Measurements from ENCODE around the gene EXOC4. TPM values are rescaled to one million over a fixed set of nuclear protein-coding genes. Genes with fewer than 3 reads are reported as not detected.

The EXOC4 gene
- total RNA-seq, 1 experiment from 2014 or later: 71.0 TPM

GRCh38 chr7:133234961-133235875, 17.7 kb upstream of the EXOC4 start:
- intact Hi-C loops (cut with micrococcal nuclease; ENCODE audit: unreplicated experiment): no loop called here
- TF ChIP-seq TCF7L2 (IDR thresholded peaks at IDR 0.05; ENCODE audit: low read depth, low read length) (no peak), POLR2AphosphoS5 (IDR thresholded peaks at IDR 0.05; ENCODE audit: low read depth, low read length) (no peak), SIN3A (IDR thresholded peaks at IDR 0.05; ENCODE audit: borderline replicate concordance, insufficient read depth, low read depth, low read length) (no peak), REST (IDR thresholded peaks at IDR 0.05; ENCODE audit: insufficient read depth in 1 of 2, low read depth in 2 of 2, low read length in 1 of 2) (no peak), CTCF (IDR thresholded peaks at IDR 0.05) (no peak)
- CTCF ChIA-PET: interaction anchor here (1.4 kb wide), 1 partner anchor 199 kb away, joined by 3 read pairs; no protein-coding TSS in a partner anchor
- H3K4me3 ChIP-seq (ENCODE audit: low read depth in 2 of 2, low read length in 2 of 2): no peak overlapping the region
- in situ Hi-C loops (cut with HindIII; ENCODE audit: low pct_unique_long_range_greater_than_20kb, low sequenced_read_pairs): no loop called here
- H3K4me1 ChIP-seq (ENCODE audit: control insufficient read depth, insufficient read depth, low read length): no peaks in the 10 kb centered on the region
- H3K9me3 ChIP-seq (ENCODE audit: control insufficient read depth, insufficient read depth, low read depth, low read length): no peaks in the 10 kb centered on the region
- DNase-seq (ENCODE audit: low read depth, low spot score) (no peak), ATAC-seq (no peak)
- POLR2A ChIA-PET: no interaction called here
- H3K27me3 ChIP-seq (ENCODE audit: control insufficient read depth, insufficient read depth, low read length): peaks cover 14% of the 10 kb centered on the region
- H3K36me3 ChIP-seq (ENCODE audit: control insufficient read depth, insufficient read depth, low read length): no peaks in the 10 kb centered on the region
- no peak overlapping the region for H3K27ac ChIP-seq (ENCODE audit: low read length)
- no TSS peak for BruUV-seq (replicated peaks)

GRCh38 chr7:133237545-133237944, 15.3 kb upstream of the EXOC4 start:
- Histone ChIP-seq H3K4me1 (ENCODE audit: control insufficient read depth, insufficient read depth, low read length) (no peaks in the 10 kb centered on the region), H3K36me3 (ENCODE audit: control insufficient read depth, insufficient read depth, low read length) (no peaks in the 10 kb centered on the region), H3K27me3 (ENCODE audit: control insufficient read depth, insufficient read depth, low read length) (peaks cover 12% of the 10 kb centered on the region), H3K9me3 (ENCODE audit: control insufficient read depth, insufficient read depth, low read depth, low read length) (no peaks in the 10 kb centered on the region), H3K27ac (ENCODE audit: low read length) (no peak overlapping the region), H3K4me3 (ENCODE audit: low read depth in 2 of 2, low read length in 2 of 2) (no peak overlapping the region)
- BruUV-seq (replicated peaks): no TSS peak
- no peak for DNase-seq (ENCODE audit: low read depth, low spot score)
- ATAC-seq: no peak
- CTCF ChIA-PET: no interaction called here
- TF ChIP-seq SIN3A (IDR thresholded peaks at IDR 0.05; ENCODE audit: borderline replicate concordance, insufficient read depth, low read depth, low read length): no peak
- no peak for TF ChIP-seq TCF7L2 (IDR thresholded peaks at IDR 0.05; ENCODE audit: low read depth, low read length)
- no peak for TF ChIP-seq REST (IDR thresholded peaks at IDR 0.05; ENCODE audit: insufficient read depth in 1 of 2, low read depth in 2 of 2, low read length in 1 of 2)
- no peak for TF ChIP-seq CTCF (IDR thresholded peaks at IDR 0.05)
- no peak for TF ChIP-seq POLR2AphosphoS5 (IDR thresholded peaks at IDR 0.05; ENCODE audit: low read depth, low read length)
- in situ Hi-C loops (cut with HindIII; ENCODE audit: low pct_unique_long_range_greater_than_20kb, low sequenced_read_pairs) (no loop called here), intact Hi-C loops (cut with micrococcal nuclease; ENCODE audit: unreplicated experiment) (no loop called here)
- POLR2A ChIA-PET: interaction anchor here (0.6 kb wide), 1 partner anchor 46 kb away, joined by 3 read pairs; no protein-coding TSS in a partner anchor

Measured in Panc1 (cell line).